ENCODE measurements around the gene TECPR2.
A peak's percentile ranks its signal among the peaks of the same experiment; 100 is the strongest.
"Not testable (repeated sequence)": the region's sequence is repeated elsewhere in the genome, so short reads cannot be mapped to it uniquely, and the experiment has no call there.

The TECPR2 gene

DNA sequence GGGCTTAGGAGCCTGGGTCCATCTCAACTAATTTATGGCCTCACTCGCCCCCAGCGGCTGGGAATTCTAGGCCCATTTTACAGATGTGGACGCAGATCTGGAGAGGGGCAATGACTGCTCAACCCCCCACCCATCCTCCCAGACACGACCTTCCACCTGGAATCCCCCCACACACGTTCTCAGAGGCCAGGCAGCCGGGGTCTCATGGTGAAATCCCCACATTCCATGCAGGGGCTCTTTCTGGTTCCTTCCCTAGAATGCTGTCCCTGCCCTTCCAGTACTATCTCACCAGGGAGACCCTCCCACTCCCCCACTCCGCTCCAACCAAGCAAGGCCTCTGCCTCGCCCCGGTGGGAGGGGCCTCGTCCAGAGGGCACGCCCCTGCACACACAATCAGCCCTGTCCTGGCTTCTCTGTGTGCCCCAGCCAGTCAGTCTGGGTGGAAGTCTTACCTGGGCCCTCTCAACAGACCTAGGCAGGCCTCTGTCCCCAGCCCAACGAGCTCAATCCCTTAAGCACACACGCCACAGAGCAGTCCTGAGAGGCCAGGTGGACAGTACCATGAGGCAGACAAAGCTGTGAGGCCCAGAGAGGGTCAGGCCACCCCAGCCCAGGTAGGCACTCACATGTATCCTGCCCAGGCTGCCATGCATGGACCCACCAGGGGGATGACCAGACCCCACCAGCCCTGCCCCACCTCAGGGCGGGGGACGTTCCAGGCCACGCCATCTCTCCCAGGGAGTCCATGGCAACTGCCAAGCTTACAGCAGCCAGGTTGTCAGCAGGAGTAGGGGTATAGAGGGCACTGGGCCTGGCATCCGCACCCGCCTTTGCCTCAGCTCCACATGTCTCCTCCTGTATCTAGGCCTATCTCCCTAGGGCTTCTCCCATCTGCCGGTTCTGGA lies 148.1 kb downstream of the TECPR2 start:
- no peak for DNase-seq

DNA sequence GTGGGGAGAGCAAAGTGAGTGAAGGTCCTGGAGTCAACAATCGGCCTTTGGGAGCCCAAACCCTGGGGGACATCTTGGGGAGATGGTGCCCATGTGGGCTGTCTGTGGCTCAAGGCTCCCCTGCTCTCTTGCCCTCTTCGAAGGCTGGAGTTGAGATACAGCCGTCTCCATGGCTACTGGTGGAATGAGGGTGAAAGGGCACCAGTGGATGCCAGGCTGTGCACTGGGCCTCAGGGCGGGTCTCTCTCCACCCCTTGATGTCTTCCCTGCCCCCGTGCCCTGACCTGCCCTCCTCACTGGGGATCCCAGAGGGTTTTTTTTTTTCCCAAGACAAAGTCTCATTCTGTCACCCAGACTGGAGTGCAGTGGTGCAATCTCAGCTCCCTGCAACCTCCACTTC lies 148.8 kb downstream of the TECPR2 start:
- DNase-seq, result no peak

DNA sequence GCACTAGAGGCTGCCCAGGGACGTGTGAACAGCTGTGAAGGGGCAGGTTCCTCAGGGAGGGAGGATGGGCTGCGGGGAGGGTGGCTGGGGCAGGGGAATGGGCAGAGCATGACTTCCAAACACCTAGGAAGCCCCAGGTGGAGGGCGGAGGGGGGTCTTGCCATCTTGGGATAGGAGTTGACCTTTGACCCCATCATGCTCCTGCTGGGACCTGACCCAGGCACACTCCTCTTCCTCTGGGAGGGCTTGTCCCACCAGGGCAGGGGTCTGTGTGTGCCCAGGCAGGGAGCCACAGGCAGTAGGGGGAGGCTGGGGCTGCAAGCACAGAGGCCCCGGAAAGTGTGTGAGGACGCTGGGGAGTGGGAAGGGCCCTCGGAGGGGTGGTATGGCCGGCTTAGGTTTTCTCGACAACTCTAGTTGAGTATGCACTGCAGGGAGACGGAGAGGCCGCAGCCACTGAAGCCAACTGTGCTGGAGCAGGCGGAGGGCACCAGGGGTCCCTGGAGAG lies 150.1 kb downstream of the TECPR2 start:
- no peak for DNase-seq

DNA sequence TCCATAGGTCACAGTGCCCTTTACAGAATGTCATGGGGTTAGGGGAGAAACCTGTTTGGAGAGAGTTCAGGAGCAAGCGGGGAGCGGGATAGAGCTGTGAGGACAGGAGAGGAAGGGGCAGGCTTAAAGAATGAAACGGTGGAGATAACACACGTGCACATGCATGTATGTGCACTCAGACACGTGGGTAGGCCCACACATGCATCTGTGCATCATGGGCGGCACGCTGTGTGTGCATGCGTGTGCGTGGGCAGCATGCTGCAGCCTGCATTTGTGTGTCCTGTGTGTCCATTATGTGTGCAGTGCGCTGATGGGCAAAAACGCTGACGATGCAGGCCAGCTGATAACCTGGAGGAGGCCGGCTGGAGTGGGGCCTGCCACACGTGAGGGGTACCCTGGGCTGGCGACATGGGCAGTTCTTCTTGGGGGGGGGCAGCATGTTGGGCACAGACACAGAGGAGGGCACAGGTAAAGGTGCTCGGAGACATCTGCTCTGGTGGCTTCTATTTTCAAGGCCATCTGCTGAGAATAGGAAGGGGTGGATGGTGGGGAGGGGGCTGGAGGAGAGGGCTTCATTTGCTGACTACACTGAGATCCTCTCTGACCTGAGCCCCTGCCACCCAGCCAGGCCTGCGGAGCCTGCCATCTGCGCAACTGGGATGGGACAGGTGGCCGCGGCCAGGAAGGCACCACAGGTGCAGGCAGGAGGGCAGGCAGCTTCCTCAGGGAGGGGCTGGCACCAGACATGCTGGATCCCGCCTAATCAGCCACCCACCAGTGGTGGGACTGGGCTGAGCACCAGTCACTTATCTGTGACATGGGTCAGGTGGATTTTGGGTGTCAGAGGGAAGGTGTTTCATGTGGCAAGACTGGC lies 151.4 kb downstream of the TECPR2 start:
- DNase-seq, result no peak

DNA sequence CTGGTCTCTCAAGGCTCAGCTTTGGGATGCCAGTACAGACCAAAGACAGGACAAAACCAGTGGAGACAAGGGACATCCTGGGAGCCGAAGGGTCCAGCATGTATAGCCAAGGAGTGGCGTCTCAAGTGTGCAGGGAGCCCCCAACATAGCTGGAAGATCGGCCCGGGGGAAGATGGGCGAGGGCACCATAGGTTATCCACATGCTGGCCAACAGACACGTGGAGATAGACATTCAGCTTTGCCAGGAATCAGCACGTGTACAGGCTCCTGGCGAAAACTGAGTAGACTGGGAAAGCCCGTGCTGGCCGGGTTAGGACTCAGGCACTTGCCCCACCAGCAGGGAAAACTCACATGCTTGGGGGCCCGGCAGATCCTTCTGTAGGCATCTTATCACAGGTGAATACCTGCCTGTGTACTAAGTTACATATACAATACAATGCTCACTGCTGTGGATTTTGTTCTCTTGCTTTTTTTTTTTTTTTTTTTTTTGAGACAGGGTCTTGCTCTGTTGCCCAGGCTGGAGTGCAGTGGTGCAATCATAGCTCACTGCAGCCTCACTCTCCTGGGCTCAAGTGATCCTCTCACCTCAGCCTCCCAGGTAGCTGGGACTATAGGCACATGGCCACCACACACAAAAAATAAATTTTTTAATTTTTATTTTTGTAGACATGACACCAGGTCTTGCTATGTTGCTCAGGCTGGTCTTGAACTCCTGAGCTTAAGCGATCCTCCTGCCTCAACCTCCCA lies 152.4 kb downstream of the TECPR2 start:
- DNase-seq, result no peak

DNA sequence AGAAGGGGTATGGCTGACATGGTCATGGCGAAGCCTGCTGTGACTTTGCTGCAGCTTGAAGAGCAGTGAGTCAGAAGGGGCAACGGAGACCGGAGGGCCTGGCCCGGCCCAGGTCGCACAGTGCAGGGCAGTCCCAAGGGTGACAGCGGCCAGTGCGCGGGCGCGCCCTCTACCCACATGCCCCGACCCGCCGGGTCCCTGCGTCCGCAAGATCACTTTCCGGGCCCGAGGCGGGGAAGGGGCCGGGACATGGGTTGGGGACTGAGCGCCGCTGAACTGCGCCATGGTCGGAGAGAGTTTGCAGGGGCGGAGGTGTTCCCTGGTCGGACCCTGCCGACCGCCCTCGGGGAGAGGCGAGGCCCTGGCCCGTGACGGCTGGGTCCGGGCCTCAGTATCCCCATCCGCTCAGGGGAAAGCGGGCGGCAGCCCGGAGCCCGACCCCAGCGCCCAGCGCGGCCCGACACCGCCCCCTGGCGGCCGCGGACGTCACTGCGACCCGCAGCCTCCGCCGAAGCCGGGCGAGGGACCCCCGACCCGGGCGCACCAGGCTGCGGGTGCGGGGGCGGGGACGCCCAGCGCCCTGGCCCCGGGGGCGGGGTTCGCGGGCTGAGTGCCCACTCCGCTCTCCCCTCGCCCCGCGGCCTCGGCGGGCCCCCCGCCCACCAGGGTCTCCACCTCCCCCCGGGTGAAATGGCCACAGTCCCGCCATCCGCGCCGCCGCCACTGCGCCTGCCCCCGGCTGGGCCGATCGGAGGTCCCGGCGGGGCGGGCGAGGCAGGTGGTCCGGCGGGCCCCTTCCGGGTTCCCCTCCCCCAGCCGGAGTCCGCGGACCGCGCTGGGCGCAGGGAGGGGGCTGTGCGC lies 154.0 kb downstream of the TECPR2 start:
- DNase-seq, result peak; percentile 46

DNA sequence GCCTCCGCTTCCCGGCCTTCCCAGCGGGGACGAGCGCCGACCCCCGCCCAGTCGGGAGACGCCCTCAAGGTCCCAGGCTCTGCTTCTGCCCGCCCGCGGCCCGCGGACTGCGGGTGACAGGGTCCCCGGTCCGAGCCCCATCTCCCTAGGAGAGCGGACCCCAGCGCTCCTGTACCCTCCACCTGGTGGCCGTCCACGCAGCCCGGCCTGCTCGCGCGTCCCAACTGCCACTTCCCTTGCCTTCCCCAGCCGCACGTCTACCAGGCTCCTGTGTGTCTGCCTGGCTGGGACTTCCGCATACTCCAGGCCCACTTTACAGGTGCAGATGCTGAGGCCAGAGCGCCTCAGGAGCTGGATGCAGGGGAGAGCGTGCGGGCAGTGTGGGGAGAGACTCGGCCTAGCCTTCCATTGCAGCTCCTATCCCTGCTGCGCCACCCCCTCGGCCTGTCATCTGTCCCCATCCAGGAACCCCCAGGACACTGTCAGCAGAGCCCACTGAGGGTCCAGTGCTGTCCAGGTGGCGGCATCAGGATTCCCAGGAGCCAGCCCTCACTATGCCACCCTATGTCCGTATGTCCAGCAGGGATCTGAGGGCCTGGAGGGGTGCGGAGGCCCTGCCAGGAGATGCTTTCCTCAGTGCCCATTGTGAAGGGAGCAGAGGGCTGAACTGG lies 154.8 kb downstream of the TECPR2 start:
- DNase-seq, result no peak

DNA sequence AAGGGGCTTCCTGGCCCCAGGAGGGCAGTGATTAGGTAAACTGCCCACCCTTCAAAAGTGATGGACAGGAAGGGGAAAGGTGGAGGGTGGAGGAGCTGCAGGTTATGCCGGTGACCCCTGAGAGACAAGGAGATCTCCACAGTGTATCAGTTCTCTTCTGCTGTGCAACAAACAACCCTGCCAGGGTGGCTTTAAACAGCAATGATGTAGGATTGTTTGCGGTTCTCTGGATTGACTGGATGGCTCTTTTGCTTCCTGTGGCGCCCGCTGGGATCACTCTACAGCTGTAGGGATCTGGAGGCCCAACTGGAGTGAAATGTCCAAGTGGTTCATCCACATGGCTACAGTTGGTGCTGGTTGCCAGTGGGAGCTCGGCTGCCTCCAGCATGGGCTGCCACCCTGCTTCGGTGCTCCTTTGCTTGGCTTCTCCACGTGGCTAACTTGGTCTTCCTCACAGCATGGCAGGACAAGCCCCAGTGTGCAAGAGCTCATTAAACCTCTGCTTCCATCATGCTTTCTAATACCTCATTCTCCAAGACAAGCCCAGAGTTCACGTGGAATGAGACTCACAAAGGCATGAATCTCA lies 155.4 kb downstream of the TECPR2 start:
- DNase-seq, result no peak

DNA sequence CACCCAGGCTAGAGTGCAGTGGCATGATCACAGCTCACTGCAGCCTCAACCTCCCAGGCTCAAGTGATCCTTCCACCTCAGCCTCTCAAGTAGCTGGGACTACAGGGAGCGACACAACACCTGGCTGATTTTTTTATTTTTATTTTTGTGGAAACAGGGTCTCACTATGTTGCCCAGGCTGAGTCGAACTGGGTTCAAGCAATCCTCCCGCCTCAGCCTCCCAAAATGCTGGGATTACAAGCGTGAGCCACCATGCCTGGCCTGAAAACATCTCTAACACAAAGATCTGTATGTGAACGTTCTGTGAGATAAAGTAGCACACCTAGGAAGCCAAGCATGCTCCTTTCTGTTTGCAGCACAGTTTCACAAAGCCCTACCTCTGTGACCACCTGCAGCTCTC lies 157.0 kb downstream of the TECPR2 start:
- not testable (repeated sequence) for DNase-seq

DNA sequence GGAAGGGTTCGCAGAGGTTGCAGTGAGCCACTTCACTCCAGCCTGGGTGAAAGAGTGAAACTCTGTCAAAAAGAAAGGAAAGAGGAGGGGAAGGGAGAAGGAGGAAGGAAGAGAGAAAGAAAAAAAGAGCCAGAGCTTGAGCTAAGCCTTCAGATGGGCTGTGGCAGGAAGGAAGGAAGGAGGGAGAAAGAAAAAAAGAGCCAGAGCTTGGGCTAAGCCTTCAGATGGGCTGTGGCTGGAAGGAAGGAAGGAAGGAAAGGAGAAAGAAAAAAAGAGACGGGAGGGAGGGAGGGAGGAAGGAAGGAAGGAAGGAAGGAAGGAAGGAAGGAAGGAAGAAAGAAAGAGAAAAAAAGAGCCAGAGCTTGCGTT lies 160.4 kb downstream of the TECPR2 start:
- DNase-seq, result no peak

DNA sequence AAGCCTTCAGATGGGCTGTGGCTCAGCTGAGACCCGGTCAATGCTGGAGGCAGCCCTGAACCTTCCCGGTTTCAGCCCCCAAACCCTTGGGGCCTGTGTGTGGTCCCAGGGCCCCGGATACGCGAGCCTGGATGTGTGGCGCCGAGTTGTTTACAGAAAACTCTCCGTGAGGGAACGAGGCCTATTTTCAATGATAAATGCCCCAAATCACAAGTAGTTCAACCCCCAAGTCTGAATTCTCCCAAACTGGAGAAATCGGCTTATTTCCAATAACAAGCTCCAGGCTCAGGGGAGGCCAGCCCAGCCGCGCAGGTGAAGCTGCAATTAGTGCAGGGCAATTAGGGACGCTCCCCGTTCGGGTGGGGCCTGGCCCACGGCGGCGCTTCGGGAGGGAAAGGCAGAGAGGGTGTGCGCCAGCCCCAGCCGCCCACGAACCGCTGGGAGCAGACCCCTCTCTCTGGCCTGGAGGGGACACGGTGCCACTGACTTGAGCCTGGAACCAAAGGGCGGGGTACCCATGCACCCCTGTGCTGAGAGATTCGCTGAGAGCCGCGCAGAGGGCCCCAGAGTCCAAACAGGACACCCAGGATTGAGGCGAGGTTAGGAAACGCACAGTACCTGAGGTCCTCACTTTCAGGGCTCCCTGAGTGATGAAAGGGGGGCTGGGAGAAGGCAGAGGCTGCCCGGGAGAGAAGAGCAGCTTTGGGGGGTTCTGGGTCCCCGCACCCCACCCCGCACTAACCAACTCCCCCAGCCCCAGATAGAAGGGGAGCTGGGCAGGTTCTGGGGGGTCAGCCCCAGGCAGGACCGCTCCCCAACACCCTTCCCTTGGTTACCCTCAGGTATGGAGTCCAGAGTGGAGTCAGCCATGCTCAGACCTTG lies 161.1 kb downstream of the TECPR2 start:
- DNase-seq, result no peak

DNA sequence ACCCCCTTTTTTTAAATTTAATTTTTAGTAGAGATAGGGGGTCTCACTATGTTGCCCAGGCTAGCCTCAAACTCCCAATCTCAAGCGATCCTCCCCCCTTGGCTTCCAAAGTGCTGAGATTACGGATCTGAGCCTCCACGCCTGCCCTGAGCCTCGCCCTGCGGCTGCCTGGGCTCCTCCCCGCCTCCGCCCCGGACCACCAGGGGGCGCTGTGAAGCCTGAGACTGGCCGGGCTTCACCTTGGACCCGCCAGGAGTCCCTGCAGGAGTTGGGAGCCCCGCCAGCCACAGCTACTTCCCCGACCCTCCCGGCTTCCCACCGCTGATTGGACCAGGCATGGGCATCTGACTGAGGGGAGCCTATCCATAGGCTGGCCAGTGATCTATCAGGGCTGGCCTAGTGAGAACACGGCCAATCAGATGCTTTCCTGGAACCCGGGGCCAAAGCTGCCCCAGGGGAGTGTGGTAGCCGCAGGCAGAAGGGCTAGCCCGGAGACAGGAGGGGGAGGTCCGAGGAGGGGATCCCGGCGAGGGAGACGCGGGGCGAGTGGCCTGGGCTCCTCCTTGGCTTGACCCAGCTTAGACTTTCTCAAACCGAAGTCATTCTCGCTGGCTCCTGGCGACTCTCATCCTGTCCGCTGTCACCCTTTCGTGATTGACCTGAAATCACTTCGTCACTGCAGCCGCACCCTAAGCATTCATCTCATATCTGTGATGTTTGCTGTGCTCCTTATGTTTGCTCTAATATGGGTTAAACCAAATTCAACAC lies 161.9 kb downstream of the TECPR2 start:
- DNase-seq, result peak; percentile 88

DNA sequence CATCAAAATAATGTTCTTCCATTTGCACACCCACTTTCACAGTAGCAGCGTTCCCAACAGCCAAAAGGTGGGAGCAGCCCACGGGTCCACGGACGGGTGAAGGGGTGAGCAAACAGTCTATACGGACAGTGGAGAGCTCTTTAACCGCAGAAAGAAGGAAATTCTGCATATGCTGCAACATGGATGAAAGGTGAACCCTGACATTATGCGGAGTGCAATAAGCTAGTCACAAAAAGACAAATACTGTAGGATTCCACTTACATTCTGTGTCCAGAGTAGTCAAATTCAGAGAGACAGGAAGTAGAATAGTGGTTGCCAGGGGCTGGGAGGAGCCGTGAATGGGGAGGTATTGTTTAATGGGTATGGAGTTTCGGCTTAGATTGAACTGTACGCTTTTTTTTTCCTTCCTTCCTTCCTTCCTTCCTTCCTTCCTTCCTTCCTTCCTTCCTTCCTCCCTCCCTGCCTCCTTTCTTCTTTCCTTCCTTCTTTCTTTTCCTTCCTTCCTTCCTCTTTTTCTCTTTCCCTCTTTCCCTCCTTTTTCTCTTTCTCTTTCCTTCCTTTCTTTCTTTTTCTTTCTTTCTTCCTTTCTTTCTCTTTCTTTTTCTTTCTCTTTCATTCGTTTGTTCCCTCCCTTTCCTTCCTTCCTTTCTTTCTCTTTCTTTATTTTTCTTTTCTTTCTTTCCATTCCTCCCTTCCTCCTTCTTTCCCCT lies 162.6 kb downstream of the TECPR2 start:
- DNase-seq, result peak; percentile 60

DNA sequence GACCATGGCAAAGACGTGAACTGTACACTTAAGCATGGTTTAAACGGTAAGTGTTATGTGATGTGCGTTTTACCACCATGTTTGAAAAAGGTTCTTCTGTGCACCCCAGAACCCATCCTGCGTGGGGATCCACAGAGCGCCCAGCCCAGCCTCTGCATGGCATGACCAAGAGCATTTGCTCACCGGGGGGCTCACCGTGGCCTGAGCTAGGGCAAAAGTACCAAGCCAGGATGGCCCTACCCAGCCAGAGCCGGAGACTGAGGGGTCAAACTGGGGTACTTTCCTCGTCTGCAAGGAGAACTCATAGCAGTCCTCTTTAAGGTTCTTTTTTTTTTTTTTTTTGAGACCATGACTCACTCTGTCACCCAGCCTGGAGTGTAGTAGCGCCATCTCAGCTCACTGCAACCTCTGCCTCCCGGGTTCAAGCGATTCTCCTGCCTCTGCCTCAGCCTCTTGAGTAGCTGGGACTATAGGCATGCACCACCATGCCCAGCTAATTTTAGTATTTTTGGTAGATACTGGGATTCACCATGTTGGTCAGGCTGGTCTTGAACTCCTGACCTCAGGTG lies 163.3 kb downstream of the TECPR2 start:
- no peak for DNase-seq

DNA sequence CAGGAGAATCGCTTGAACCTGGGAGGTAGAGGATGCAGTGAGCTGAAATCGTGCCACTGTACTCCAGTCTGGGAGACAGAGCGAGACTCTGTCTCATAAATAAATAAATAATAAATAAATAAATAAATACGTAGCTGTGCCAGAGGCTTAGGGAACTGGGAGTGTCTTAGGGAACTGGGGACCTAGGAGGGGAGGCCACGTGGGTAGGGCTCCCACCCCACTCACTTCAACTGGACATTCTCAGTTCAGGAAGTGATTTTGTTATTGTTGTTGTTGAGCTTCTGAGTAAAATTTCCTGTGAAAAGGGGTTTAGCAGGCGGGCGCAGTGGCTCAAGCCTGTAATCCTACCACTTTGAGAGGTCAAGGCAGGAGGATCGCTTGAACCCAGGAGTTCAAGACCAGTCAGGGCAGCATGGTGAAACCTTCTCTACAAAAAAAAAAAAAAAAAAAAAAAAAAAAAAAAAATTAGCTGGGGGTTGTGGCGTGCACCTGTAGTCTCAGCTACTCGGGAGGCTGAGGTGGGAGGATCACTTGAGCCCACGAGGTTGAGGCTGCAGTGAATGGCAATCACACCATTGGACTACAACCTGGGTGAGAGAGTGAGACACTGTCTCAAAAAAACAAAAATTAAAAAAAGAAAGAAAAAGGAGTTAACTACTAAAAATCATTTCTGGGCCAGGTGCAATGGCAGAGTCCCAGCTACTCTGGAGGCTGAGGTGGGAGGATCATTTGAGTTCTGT lies 165.9 kb downstream of the TECPR2 start:
- DNase-seq, result no peak

DNA sequence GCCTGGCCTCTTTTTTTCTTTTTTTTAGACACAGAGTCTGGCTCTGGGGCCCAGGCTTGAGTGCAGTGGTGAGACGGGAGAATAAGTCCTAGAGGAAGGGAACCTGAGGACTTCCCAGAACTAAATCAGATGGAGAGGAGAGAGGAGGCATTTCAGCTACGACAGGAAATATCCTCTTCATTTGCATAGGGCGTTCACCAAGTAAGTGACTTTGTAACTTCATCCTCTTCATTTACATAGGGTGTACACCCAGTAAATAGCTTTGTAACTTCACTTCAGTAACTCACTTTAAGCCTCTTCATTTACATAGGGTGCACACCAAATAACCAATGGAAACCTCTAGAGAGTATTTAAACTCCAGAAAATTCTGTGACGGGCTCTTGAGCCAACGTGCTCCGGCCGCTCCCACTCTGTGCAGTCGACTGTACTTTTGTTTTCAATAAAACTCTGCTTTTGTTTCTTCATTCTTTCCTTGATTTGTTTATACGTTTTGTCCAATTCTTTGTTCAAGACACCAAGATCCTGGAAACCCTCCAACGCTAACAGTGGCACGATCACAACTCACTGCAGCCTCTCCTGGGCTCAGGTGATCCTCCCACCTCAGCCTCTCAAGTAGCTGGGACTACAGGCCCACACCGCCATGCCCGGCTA lies 168.2 kb downstream of the TECPR2 start:
- DNase-seq, result no peak

DNA sequence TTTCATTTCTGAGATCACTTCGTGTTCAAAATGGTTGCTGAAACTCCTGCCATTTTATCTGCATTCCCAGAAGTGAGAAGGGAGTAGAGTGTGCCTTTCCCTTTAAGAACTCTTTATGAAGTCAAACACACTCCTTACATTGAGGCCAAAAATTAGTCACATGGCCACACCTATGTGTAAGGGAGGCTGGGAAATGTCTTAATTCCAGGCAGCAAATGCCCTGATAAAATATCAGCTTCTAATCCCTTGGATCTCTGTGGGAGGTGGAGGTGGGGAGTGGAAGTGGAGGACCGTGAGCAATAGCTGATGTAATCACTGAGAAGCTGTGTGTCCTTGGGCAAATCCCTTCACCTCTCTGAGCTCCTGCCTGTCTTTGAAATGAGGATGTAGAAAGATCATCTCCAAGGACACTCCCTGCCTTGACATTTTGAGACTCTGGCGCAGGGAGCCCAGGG lies 169.5 kb downstream of the TECPR2 start:
- no peak for DNase-seq
